ENCODE measurements around the gene ZFTA.

DNA sequence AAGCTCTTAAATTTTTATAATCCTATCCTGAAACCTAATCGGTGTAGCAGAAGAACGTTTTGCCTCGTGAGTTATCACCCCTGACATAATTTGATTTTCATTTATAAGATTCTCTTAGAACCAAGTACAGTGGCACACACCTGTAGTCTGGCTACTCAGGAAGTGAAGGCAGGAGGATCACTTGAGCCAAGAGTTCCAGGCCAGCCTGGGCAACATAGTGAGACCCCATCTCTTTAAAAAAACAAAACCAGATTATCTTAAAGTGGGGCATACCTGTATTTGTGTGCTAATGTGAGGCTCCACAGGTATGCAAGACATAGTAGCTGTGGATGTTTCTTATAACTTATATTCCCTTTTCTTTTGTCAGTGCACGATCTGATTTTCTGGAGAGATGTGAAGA is 19.0 kb downstream of the ZFTA start:
- no peak for TF ChIP-seq POLR2A (IDR thresholded peaks at IDR 0.05)
- TF ChIP-seq, protein P1, sequence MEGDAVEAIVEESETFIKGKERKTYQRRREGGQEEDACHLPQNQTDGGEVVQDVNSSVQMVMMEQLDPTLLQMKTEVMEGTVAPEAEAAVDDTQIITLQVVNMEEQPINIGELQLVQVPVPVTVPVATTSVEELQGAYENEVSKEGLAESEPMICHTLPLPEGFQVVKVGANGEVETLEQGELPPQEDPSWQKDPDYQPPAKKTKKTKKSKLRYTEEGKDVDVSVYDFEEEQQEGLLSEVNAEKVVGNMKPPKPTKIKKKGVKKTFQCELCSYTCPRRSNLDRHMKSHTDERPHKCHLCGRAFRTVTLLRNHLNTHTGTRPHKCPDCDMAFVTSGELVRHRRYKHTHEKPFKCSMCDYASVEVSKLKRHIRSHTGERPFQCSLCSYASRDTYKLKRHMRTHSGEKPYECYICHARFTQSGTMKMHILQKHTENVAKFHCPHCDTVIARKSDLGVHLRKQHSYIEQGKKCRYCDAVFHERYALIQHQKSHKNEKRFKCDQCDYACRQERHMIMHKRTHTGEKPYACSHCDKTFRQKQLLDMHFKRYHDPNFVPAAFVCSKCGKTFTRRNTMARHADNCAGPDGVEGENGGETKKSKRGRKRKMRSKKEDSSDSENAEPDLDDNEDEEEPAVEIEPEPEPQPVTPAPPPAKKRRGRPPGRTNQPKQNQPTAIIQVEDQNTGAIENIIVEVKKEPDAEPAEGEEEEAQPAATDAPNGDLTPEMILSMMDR (IDR thresholded peaks at IDR 0.05): no peak
- TF ChIP-seq EP300 (IDR thresholded peaks at IDR 0.05): no peak
